ENCODE results near the gene PPP3CB.

The PPP3CB gene

DNA sequence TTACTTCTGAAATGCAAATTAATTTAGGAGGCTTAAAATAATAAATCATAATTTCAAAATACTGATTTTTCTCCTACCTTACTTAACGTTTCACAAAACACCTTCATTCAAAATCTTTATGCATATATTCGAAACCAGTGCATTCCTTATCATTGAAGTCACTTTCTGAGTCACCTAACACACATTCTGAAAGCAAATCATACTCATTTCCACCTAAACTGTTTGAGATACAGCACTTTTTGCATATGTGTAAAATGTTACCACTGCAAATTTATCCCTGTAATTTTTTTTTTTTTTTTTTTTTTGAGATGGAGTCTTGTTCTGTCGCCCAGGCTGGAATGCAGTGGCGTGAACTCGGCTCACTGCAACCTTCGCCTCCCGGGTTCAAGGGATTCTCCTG, 15.7 kb downstream of the PPP3CB start:
- DNase-seq (ENCODE audit: low read depth in 2 of 2), result no peak

DNA sequence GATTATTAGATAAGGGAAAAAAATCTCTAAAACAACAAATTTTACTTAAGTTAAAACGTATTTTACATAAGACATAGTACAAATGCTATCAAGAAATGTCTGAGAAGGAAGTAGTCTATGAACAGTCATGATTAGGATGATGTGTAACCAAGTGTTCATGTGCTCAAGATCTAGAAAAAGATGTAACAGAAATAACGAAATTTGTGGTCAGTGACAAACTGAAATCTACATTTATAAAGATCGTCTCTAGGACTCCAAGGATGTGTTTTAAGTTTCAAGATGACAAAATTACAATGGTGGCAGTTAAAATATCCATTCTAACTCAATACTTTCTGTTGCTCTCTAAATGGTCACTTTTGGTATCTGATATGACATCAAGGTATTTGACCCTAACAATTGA, 17.2 kb downstream of the PPP3CB start:
- no peak for DNase-seq (ENCODE audit: low read depth in 2 of 2)

DNA sequence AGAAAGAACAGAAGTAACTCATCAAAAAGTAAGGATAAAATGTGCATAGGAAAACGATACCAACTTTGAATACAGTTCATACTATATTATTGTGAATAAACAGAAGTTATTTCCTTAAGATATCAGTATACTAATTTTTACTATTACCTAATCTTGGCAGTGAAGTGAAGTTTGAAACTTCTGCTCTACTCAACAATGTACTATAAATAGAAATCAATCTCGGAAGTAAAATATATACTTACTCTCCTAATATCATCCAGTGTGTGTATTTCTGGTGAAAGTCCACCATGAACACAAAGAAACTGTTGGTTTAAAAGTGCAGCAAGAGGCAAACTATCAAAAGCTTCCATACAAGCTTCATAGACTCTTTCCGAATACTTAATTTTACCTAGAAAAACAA, 24.6 kb downstream of the PPP3CB start:
- no peak for DNase-seq (ENCODE audit: low read depth in 2 of 2)

DNA sequence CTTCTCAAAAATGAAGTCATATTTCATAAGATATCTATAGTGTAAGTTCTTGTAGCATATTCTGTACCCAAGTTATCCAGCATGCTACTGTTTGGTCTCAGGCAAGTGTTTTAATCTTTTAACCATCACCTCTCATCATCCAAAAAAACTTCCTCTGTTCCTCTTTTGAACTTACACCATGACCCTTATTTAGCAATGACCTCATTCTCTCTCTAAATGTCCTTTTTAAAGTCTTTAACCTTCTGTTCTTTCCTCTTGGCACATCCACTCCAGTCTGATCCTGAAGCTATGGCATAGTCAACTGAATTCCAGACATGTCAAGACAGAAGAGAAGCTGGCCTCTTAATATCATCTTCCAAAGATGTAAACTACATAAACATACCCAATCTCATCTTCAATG, 26.2 kb downstream of the PPP3CB start:
- DNase-seq (ENCODE audit: low read depth in 2 of 2), result no peak

DNA sequence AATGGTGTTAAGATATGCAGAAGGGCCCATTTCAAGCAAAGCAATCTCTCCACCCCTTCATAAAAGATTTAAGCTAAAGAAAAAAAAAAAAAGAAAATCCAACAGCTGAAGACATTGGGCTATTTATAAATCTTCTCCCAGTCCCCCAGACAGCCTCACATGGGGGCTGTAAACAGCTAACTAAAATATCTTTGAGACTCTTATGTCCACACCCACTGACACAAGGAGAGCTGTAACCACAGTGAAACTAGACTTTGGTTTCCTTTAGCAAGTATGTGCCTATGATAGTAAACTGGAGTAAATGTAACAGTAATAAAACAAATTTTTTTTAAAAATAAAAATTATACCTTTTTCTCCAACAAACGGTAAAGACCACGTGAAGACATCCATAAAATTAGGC, 28.6 kb downstream of the PPP3CB start:
- DNase-seq (ENCODE audit: low read depth in 2 of 2), result no peak

DNA sequence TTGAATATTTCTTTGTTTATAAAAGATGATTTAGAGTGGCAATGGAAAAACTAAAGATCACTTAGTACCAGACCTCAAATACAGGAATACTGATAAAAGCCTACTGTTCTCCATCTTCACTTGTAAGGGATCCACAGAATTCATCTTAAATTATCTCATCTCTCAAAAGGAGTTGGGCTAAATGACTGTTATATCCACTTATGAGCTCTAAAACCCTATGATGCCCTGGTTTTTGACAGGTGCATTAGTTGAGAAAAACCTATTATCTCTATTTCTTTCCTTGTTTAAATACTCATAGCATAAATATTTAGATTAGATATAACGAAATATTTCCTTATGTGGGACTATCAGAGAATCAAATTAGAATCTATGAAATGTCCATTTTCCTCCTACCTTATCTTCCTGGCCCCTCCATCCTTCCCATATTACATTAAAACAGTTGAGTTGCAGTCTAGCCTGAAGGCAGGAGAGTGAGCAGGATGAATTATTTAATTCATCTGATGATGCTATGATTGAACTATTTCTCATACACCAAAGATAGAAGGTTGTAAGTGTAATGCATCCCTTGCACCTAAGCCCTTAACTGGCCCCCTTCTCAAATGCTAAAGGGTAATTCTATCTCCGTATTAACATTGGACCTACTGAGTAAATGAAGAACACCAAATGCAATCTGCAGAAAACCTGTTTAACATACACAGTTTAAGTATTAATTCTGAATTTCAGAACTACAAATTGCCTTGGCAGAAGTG, 29.7 kb downstream of the PPP3CB start:
- no peak for DNase-seq (ENCODE audit: low read depth in 2 of 2)

DNA sequence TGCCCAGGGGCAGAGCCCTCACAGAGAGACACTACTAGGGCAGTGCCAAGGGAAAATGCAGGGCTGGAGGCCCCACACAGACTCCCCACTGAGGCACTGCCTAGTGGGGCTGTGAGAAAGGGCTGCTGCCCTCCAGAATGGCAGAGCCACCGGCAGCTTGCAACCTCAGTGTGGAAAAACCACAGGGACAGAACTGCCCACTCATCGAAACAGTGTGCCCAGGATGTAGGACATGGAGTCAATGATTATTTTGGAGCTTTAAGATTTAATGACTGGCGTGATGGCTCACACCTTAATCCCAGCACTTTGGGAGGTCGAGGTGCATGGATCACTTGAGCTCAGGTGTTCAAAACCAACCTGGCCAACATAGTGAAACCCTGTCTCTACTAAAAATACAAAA, 34.9 kb downstream of the PPP3CB start:
- no peak for DNase-seq (ENCODE audit: low read depth in 2 of 2)

DNA sequence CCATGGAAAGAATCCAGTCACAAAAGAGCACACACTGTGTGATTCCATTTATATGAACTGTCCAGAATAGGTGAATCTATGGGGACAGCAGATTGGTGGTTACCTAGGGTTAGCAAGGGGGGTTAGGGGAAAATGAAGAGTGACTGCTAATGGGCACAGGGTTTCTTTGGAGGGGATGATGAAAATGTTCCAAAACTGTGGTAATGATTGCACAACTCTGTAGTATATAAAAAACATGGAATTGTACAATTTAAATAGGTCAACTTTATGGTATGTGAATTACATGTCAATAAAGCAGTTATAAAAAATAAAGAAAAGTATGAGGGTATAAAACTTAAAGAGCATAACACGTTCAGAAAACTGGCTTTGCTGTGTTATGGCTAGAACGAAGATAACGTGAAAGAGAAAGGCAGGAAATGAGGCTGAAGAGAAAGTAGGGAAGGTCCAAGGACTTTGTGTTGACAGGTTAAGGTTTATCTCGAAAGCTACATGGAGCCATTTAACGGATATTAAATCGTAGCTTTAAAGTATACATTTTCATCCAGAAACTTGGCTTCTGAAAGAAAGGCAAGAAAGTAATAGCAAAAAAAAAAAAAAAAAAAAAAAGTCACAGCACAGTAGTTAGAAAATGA, 36.0 kb downstream of the PPP3CB start:
- no peak for DNase-seq (ENCODE audit: low read depth in 2 of 2)

DNA sequence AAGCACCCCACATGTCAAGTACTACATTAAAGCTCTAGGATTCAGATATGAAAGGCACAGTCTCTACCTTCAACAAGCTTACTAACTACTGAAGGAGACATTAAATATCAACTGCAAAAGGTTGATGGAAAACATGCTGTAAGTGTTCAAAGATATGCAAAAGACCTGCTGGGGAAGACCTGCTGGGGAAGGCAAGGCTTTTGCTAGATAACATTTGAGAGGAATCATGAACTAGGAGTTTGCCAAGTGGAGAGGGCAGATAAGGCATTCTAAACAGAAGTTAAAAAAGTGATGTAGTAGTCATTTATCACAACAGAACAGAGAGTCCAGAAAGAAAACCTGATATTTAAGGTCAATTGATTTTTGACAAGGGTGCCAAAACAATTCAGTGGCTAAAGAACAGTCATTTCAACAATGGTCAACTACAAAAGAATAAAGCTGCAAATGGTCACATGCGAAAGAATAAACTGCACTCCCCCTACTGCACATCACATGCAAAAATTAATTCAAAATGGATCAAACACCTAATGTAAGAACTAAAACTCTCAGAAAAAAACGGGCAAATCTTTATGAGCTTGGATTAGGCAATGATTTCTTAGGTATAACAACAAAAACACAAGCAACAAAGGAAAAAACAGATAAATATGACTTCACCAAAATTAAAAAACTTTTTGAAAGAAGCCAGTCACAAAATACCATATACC, 39.5 kb downstream of the PPP3CB start:
- no peak for DNase-seq (ENCODE audit: low read depth in 2 of 2)

DNA sequence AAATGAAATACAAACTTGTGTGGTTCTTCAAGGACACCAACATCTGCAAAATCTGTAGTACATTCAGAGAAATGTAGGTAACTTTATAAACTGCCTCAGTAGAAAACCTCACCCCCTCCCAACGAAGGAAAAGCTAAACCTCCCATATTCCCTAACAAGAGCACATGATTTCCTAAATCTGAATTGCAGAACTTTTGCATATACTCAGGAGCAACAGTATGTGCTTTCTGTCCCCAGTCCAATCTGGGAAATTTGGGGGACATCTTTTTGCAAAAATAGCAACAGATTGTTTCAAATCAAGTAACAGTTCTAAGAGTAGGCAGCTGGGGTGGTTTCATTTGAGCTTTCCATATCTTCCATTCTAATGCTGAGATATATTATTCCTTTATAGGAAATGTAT, 46.7 kb downstream of the PPP3CB start:
- DNase-seq (ENCODE audit: low read depth in 2 of 2), result no peak

DNA sequence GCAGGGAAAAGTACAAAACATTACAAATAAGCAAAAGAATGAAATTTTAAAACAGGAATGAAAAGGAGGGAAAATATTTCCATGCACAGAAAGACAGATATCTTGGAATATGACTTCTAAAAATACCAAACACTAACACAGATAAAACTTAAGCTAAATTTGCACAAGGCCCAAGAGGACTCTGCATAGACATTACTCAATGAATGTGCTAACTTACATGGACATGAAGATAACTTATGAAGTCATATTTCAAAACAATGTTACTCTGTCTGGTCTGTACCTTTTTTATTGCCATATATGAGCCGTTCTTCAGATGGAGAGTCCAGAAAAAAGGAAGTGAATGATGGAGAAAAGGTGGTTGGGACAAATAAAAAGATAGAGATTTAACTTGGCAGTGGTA, 47.4 kb downstream of the PPP3CB start:
- no peak for DNase-seq (ENCODE audit: low read depth in 2 of 2)

DNA sequence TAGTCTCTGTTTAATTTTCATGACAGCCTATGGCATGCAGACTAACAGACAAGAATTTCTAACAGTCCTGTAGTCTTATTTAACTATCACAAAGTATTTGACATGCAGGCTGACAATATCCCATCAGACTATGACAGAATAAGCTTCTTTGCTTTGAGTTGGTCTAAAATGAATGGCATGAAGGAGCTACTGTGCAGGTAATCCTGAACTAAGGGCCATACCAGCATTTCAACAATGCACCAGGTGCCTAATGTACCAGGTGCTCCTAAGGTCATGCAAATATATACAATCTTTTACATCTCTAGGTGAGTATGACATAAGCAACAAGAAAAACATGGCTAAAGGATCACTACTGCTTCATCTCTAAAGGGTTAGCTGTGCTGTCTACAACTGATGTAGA, 48.9 kb downstream of the PPP3CB start:
- DNase-seq (ENCODE audit: low read depth in 2 of 2), result no peak

DNA sequence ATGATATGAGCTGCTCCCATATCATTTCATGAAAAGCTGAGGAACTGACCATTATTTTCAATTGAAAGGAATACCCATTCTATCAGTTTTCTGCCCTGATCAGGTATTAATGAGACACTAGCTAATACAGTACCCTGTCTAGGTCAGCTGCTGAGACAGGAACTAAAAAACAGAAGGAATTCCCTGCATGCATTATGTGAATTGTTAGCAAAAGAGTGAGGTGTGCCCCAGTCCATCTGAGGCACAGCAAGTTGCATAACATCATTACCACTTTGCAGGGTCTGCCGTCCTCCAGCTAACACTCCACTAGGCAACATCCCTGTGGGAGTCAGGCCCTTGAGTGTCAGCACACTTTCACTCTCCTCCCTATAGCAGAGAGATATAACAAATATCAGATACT, 51.4 kb downstream of the PPP3CB start:
- DNase-seq (ENCODE audit: low read depth in 2 of 2), result no peak

DNA sequence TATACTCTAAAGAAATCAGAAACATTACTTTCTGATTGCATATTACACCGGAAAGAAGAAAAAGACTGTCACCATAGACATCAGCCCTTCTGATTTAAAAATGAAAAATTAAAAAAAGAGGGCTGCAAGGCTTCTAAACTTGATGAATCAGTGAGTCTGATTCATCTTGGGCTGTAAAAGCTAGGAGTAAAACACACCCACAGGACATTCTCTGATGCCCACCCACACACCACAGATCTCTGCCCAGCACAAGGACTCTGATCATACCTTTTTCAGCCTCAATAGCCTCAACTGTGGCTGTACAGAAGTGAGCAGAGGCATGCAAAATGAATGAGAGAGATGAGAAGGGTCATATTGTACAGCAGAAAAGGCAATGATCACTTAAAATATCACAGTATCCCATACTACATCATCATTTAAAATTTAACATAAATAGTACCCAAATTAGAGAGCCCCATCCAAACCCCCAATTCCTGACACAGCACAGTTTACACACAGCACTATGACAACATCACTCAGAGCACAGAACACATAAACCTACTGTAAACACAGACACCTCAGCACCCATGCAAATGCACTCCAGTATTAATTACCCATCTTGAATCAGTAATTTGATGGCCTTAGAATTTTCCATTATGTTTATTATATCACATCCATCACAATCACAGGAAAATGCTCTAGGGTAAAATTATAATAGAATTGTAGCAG, 56.1 kb downstream of the PPP3CB start:
- no peak for DNase-seq (ENCODE audit: low read depth in 2 of 2)

DNA sequence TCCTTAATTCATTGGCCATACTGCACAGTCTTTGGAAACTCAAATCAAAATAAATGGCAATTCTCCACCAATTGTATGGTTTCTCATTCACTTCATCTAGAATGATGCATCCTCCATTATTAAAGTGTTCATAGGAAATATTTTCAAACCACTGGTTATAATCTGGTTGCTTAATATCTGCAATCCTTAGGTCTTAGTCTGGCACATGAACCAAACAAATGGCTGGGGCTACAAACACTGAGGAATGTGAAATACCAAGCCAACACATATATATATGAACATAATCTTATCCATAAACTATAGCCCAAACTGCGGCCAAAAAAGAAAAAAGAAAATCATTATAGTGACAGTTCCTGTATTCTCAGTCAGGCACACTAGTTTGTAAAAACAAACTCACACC, 56.8 kb downstream of the PPP3CB start:
- DNase-seq (ENCODE audit: low read depth in 2 of 2), result no peak

DNA sequence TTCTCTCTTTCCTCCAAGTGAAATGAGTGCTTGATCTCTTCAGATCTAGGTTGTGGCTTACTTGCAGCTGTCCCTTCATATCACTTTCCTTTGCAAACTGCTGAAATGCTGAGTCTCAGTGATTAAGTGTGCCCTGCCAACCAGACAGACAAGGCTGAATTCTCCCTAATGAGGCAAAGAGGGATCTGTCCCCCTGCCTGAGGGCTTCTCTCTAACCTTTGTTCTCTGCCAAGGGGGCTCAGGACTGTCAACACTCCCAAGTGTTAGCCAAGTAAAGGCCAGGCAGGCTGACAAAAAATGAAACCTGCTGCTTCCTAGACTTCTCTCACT, 62.3 kb downstream of the PPP3CB start, which contains the start of gene MSS51:
Gene MSS51, minus strand, starts transcription at position 24 of the 330 bp plus-strand sequence. CDS start 5,277 bp downstream, outside the sequence.
- DNase-seq (ENCODE audit: low read depth in 2 of 2), result no peak

DNA sequence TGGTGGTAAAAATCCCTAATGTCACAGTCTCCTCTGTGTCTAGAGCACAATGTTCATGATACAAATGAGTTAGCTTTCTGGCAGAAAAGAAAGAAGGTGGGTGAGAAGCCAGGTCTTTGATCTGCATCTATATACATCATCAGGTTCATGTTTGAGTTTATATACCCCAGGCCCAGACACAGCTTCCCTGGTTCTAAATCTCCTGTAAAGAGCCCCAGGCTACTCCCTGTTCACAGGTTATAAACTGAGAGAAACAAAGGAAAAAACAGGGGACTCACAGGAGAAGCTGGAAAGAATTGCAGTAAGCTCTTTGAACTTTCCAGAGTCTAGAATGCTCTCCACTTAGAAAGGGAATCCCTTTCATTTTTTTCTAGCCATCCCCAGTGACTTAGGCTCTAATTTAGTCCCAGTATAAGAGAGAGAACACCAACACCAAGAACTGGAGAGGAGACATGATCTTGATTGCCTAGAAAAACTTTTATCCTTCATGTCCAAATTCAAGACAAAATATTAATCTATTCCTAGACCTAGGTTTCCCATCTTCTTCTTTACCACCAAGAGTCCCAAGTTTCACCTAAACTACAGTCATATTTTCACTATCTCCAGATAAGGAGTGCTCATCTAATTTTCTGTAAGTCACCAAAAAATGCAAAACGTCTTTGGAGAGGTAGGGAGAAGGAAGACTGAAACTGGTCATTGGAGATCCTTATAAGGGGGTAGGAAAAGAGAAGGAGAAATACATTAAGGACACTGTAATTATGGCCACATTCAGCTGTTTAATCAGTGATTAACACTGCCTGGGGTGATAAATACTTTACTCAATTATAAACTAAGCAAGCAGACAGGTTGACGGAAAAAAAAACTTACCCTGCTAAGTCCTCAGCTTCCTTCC, 62.9 kb downstream of the PPP3CB start:
- no peak for DNase-seq (ENCODE audit: low read depth in 2 of 2)

DNA sequence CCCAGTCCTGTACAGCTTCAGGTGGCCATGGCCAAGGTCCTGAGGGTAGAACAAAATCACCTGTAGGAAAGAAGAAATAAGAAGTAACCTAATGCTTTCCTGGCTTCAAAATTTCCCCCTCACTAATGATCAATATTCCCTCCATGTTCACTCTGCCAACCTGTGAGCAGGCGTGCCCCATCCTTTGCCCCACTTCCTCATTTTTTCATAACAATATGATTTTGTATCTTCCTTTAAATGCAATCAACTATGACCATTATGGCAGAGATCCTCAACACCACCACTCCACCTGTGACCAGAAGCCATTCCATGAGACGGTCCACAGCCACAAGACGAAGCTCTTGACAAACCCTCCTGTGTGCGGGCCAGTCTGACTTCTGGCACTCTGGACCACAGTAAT, 69.5 kb downstream of the PPP3CB start:
- DNase-seq (ENCODE audit: low read depth in 2 of 2), result no peak

DNA sequence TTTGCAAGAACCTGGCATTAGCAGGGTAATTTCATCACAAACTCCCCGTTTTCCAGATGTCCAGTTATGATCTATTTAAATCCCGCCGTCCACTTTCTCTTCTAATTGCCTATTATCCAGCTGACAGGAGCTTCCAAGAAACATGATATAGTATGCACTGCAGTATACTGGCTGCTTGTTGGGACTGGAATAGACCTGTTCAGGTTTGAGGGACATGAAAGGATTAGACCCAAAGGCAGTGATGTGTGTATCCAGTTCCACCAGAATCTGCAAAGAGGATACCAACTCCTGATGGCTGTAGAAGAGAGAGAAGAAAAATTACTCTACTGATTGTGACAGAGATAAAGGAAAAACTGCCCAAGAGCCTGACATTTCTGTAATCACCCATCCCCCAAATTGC, 71.3 kb downstream of the PPP3CB start:
- DNase-seq (ENCODE audit: low read depth in 2 of 2), result no peak

DNA sequence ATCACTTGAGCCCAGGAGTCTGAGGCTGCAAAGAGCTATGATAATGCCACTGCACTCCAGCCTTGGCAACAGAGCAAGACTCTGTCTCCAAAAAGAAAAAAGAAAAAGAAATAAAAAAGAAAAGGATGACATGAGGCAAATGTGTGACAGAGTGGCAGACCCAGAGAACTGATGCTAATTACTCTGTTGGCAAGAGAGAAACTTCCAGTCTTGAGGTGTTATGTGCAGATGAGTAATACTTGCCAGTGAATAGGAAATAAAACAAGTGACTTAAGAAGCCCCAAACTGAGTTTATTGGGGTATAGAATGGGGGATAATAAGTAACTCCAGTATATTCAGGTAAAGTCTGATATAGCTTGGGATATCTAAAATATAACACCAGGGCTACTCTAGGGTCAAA, 72.5 kb downstream of the PPP3CB start:
- no peak for DNase-seq (ENCODE audit: low read depth in 2 of 2)

DNA sequence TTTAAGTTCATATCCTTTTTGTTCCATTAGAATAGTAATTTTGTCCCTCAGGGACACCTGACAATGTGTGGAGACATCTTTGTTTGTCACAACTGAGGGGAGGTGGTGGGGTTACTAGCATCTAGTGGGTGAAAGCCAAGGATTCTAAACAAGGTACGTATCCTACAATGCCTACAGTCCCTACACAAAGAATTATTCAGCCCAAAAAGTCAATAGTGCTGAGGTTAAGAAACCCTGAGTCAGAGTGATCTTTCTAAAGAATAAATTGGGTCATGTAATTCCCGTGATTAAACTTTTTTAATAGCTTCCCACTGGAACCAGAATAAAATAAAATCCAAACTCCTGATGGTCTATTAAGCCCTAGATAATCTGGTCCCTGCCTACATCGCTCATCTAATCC, 79.3 kb downstream of the PPP3CB start:
- DNase-seq (ENCODE audit: low read depth in 2 of 2), result no peak

Measured in stimulated activated CD8-positive, alpha-beta memory T cell treated with anti-CD3 and anti-CD28 coated beads, Interleukin-2, amount 100 ng/mL, for 1 hour (primary cell).